Rectal smooth muscle tissue (tissue), 1 donor: Measurements from ENCODE around the gene EVPLL.
"Not testable (repeated sequence)": the region's sequence is repeated elsewhere in the genome, so short reads cannot be mapped to it uniquely, and the experiment has no call there.

Source experiments
- H3K27ac ChIP-seq: one replicate; pipeline ENCODE4 v1.7.0; 2013; ENCODE audit warnings: low read depth, low read length, inconsistent platforms
- H3K27me3 ChIP-seq: one replicate; pipeline ENCODE4 v1.7.0; 2013; ENCODE audit warnings: low read length; ENCODE audit not compliant: control insufficient read depth, insufficient read depth
- H3K36me3 ChIP-seq: one replicate; pipeline ENCODE4 v1.7.0; 2013; ENCODE audit warnings: low read length; ENCODE audit not compliant: control insufficient read depth, insufficient read depth
- H3K4me1 ChIP-seq: one replicate; pipeline ENCODE4 v1.7.0; 2013; ENCODE audit warnings: low read length; ENCODE audit not compliant: control insufficient read depth, insufficient read depth
- H3K4me3 ChIP-seq: one replicate; pipeline ENCODE4 v1.7.0; 2013; ENCODE audit warnings: low read length
- H3K9ac ChIP-seq: one replicate; pipeline ENCODE4 v1.7.0; 2013; ENCODE audit warnings: low read length

Gene EVPLL

GRCh38 chr17:18363101-18364049 lies 14.2 kb upstream of the EVPLL start, which contains the start of gene SHMT1:
Gene SHMT1, minus strand, starts transcription at chr17:18363550. Its CDS starts 7,569 bp downstream, at chr17:18355981.
- Histone ChIP-seq H3K27ac (peak within 1 kb of the TSS; percentile 34), H3K9ac (peak within 1 kb of the TSS; percentile 59), H3K27me3 (no peaks in the 10 kb centered on the region), H3K36me3 (no peaks in the 10 kb centered on the region), H3K4me3 (peak within 1 kb of the TSS; percentile 91), H3K4me1 (no peaks in the 10 kb centered on the region)

DNA sequence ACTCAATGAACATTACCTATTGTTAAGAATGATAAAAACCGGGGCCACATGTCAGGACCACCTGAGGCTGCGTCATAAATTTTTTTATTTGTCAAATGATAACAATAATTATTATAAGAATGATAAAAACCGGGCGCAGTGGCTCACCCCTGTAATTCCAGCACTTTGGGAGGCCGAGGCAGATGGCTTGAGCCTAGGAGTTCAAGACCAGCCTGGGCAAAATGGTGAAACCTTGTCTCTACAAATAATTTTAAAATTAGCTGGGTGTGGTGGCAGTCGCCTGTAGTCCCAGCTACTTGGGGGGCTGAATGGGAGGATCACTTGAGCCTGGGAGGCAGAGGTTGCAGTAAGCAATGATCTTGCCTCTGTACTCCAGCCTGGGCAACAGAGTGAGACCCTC lies 13.4 kb upstream of the EVPLL start:
- H3K27me3 ChIP-seq, result no peaks in the 10 kb centered on the region
- no peak overlapping the region for H3K4me3 ChIP-seq
- no peaks in the 10 kb centered on the region for H3K4me1 ChIP-seq
- H3K27ac ChIP-seq, result no peak overlapping the region
- no peaks in the 10 kb centered on the region for H3K36me3 ChIP-seq
- no peak overlapping the region for H3K9ac ChIP-seq

GRCh38 chr17:18368946-18369345 lies 8.6 kb upstream of the EVPLL start:
- H3K36me3 ChIP-seq, result no peaks in the 10 kb centered on the region
- H3K4me1 ChIP-seq, result no peaks in the 10 kb centered on the region
- no peak overlapping the region for H3K27ac ChIP-seq
- H3K27me3 ChIP-seq, result no peaks in the 10 kb centered on the region
- H3K9ac ChIP-seq, result no peak overlapping the region
- H3K4me3 ChIP-seq, result no peak overlapping the region

DNA sequence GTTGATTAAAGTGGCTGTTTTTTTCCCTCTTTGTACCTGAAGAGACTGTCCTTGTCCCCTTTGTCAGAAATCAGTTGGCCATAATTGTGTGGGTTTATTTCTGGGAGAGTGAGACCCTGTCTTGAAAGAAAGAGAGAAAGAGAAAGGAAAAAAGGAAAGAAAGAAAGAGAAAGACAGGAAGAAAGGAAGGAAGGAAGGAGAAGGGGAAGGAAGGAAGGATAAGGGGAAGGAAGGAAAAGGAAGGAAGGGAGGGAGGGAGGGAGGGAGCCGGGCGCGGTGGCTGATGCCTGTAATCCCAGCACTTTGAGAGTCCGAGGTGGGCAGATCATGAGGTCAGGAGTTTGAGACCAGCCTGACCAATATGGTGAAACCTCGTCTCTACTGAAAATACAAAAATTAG lies 6.8 kb upstream of the EVPLL start:
- H3K4me3 ChIP-seq, result no peak overlapping the region
- no peaks in the 10 kb centered on the region for H3K4me1 ChIP-seq
- no peaks in the 10 kb centered on the region for H3K36me3 ChIP-seq
- no peak overlapping the region for H3K27ac ChIP-seq
- no peak overlapping the region for H3K9ac ChIP-seq
- H3K27me3 ChIP-seq, result no peaks in the 10 kb centered on the region

DNA sequence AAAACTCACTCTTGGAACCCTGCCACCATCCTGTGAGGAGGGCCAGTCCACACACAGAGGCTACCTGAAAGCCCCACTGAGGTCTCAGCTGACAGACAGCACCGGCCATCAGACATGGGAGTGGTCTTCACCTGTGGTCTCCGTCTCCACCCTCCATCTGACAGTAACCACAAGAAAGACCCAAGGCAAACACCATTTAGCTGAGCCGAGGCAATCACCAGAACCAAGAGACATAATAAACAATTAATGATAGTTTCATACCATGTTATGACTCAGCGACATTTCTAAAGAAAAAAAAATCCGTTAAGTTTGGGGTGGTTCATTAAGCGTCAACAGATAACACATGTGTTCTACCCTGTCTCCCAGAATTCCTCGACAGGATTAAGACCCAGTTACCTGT lies 6.1 kb upstream of the EVPLL start:
- H3K4me3 ChIP-seq, result no peak overlapping the region
- H3K36me3 ChIP-seq, result no peaks in the 10 kb centered on the region
- H3K4me1 ChIP-seq, result no peaks in the 10 kb centered on the region
- no peak overlapping the region for H3K9ac ChIP-seq
- H3K27ac ChIP-seq, result no peak overlapping the region
- H3K27me3 ChIP-seq, result no peaks in the 10 kb centered on the region

- H3K36me3 ChIP-seq, H3K27me3 ChIP-seq, H3K4me3 ChIP-seq, H3K27ac ChIP-seq, H3K9ac ChIP-seq, H3K4me1 ChIP-seq: not testable (repeated sequence)
These were observed 4.4 kb upstream of the EVPLL start for GRCh38 chr17:18373181-18373580.

DNA sequence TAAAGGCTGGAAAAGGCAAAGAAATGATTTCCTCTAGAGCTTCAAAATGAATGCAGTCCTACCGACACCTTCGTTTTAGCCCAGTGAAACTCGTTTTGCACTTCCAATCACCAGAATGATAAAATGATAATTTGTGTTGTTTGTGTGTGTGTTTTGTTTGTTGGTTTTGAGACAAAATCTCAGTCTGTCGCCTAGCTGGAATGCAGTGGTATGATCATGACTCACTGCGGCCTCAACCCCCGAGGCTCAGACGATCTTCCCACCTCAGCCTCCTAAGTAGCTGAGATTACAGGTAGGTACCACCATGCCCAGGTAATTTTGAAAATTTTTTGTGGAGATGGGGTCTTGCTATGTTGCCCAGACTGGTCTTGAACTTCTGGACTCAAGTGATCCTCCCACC lies 3.4 kb upstream of the EVPLL start:
- H3K4me3 ChIP-seq, result no peak overlapping the region
- H3K4me1 ChIP-seq, result no peaks in the 10 kb centered on the region
- no peaks in the 10 kb centered on the region for H3K27me3 ChIP-seq
- H3K27ac ChIP-seq, result no peak overlapping the region
- H3K36me3 ChIP-seq, result no peaks in the 10 kb centered on the region
- H3K9ac ChIP-seq, result no peak overlapping the region

DNA sequence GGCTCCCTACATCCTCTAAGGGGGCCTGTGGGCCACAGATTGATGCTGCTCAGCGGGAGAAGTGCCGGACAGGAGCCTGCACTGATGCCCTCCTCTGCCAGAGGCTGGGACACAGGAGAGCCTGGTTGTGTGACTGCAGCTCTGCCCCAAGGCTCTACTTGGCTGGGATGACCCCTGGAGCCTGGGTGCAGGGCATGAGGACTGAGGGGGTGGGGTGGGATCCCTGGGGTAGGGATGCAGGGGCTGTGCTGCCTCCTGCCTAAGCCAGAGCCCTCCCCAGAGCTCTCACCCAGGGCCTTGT lies 577 bp downstream of the EVPLL start:
- Histone ChIP-seq H3K27ac (no peak overlapping the region), H3K36me3 (no peaks in the 10 kb centered on the region), H3K9ac (no peak overlapping the region), H3K4me1 (no peaks in the 10 kb centered on the region), H3K27me3 (no peaks in the 10 kb centered on the region), H3K4me3 (no peak overlapping the region)

DNA sequence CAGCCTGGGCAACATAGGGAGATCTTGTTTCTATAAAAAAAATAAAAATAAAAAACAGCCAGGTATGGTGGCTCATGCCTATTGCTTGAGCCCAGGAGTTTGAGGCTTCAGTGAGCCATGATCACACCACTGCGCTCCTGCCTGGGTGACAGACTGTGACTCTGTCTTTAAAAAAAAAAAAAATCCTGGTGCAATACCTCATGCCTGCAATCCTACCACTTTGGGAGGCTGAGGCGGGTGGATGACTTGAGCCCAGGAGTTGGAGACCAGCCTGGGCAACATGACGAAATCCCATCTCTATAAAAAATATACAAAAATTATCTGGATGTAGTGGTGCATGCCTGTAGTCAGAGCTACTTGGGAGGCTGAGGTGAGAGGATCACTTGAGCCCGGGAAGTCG lies 1.0 kb downstream of the EVPLL start:
- not testable (repeated sequence) for H3K36me3 ChIP-seq, H3K27ac ChIP-seq, H3K27me3 ChIP-seq, H3K9ac ChIP-seq, H3K4me1 ChIP-seq, H3K4me3 ChIP-seq

GRCh38 chr17:18379246-18380146 lies 1.9 kb downstream of the EVPLL start:
- Histone ChIP-seq H3K4me1 (no peaks in the 10 kb centered on the region), H3K9ac (no peak overlapping the region), H3K36me3 (no peaks in the 10 kb centered on the region), H3K27ac (no peak overlapping the region), H3K4me3 (no peak overlapping the region), H3K27me3 (no peaks in the 10 kb centered on the region)

DNA sequence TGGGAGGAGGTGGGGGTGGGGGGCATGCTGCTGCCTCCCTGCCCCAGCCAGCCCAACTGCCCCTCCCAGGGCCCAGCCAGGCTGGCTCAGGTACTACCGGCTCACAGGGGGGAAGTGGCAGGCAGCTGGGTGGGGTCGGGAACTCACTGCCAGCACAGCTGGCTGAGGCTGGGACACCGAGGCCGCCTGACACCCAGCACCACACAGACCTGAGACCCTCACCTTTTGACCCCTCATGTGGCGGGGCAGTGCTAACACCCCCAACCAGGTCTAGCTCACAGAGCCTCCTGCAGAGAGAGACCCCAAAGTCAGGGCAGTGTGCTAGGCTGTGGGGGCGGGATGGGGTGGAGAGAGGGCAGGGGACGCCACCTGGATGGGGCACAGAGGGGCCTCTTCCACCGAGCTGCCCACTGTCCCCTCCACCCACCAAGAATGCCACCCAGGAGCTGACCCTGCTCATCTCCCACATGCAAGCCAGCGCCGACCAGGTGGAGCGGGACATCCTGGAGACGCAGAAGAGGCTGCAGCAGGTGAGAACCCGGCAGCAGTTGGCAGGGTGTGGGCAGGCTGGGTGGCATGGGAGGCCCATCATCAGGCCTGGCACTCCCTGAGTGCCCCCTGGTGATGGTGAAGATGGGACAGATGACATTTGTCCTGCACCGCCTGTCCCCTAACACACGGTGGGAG lies 3.0 kb downstream of the EVPLL start:
- Histone ChIP-seq H3K4me1 (no peaks in the 10 kb centered on the region), H3K27me3 (no peaks in the 10 kb centered on the region), H3K36me3 (no peaks in the 10 kb centered on the region), H3K27ac (no peak overlapping the region), H3K9ac (no peak overlapping the region), H3K4me3 (no peak overlapping the region)
